ENCODE results near the gene PHF24.
"Not testable (repeated sequence)": the region's sequence is repeated elsewhere in the genome, so short reads cannot be mapped to it uniquely, and the experiment has no call there.

PHF24 gene

GRCh38 chr9:34957492-34958410 is at the start of gene PHF24:
Gene PHF24 (plus strand): TSS chr9:34958285. CDS start chr9:34971299, 13,014 bp downstream.
- no peaks in the 10 kb centered on the region for H3K9me3 ChIP-seq (ENCODE audit: low read depth, low read length)
- no peak within 1 kb of the TSS for H3K27ac ChIP-seq
- H3K9ac ChIP-seq (ENCODE audit: insufficient read length) = no peak within 1 kb of the TSS
- peak within 1 kb of the TSS; percentile 54 for H3K4me3 ChIP-seq
- TF ChIP-seq EZH2 (IDR thresholded peaks at IDR 0.05) (no peak), FOXP2 (optimal IDR thresholded peaks at IDR 0.05; ENCODE audit: control extremely low read depth, extremely low read length, insufficient read depth) (no peak), POLR2AphosphoS5 (IDR thresholded peaks at IDR 0.05; ENCODE audit: borderline replicate concordance, low read depth, low read length) (no peak)
- DNase-seq (ENCODE audit: low read depth, low spot score) = no peak
- H3K36me3 ChIP-seq (ENCODE audit: insufficient read depth, low read length) = no peaks in the 10 kb centered on the region

DNA sequence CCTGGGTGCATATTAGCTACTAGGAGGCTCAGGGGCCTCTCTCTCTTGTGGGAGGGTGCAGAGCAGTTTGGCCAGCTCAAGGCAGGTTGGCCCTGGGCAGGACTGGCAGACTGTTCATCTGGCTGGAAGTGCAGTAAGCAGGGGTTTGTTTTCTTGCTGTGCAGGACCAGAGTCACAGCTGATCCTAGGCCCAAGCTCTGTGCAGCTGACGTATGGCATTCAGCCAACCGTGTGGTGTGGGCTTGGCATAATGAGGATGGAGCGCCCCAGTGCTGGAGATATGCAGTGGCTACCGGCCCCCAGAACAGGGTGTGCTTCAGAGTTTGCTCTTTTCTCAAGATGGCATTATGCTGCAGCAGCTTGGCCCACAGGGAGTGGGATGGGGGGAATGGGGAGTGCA is 31.0 kb upstream of the PHF24 start:
- Histone ChIP-seq H3K4me3 (no peak overlapping the region), H3K9me3 (ENCODE audit: low read depth, low read length) (no peaks in the 10 kb centered on the region), H3K9ac (ENCODE audit: insufficient read length) (no peak overlapping the region), H3K27ac (no peak overlapping the region), H3K36me3 (ENCODE audit: insufficient read depth, low read length) (no peaks in the 10 kb centered on the region)
- no peak for DNase-seq (ENCODE audit: low read depth, low spot score)
- TF ChIP-seq EZH2 (IDR thresholded peaks at IDR 0.05) (no peak), FOXP2 (optimal IDR thresholded peaks at IDR 0.05; ENCODE audit: control extremely low read depth, extremely low read length, insufficient read depth) (no peak), POLR2AphosphoS5 (IDR thresholded peaks at IDR 0.05; ENCODE audit: borderline replicate concordance, low read depth, low read length) (no peak)

DNA sequence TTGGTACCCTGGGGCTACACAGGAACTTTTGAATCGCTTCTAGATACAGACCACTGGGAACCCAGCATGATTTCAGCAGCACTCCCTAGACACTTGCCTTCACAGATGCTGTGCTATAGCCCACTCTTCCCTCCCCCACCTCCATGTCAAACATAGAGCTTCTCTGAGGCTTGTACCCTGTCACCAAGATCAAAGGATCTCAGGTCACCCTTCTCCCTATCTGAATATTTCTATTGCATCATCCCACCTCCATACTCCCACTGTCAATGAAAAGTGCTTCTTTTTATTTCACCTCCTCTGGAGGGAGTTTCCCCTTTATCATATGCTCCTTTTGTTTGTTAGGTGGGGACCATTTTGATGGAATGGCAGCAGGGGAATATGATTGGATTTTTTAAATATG is 29.2 kb upstream of the PHF24 start:
- Histone ChIP-seq H3K36me3 (ENCODE audit: insufficient read depth, low read length) (no peaks in the 10 kb centered on the region), H3K27ac (no peak overlapping the region), H3K4me3 (no peak overlapping the region), H3K9me3 (ENCODE audit: low read depth, low read length) (no peaks in the 10 kb centered on the region), H3K9ac (ENCODE audit: insufficient read length) (no peak overlapping the region)
- no peak for DNase-seq (ENCODE audit: low read depth, low spot score)
- TF ChIP-seq EZH2 (IDR thresholded peaks at IDR 0.05) (no peak), FOXP2 (optimal IDR thresholded peaks at IDR 0.05; ENCODE audit: control extremely low read depth, extremely low read length, insufficient read depth) (no peak), POLR2AphosphoS5 (IDR thresholded peaks at IDR 0.05; ENCODE audit: borderline replicate concordance, low read depth, low read length) (no peak)

GRCh38 chr9:34929506-34930102 is 28.5 kb upstream of the PHF24 start:
- no peak overlapping the region for H3K9ac ChIP-seq (ENCODE audit: insufficient read length)
- no peaks in the 10 kb centered on the region for H3K36me3 ChIP-seq (ENCODE audit: insufficient read depth, low read length)
- no peak for TF ChIP-seq FOXP2 (optimal IDR thresholded peaks at IDR 0.05; ENCODE audit: control extremely low read depth, extremely low read length, insufficient read depth)
- TF ChIP-seq EZH2 (IDR thresholded peaks at IDR 0.05) = no peak
- no peak for TF ChIP-seq POLR2AphosphoS5 (IDR thresholded peaks at IDR 0.05; ENCODE audit: borderline replicate concordance, low read depth, low read length)
- H3K4me3 ChIP-seq = no peak overlapping the region
- DNase-seq (ENCODE audit: low read depth, low spot score) = no peak
- H3K27ac ChIP-seq = no peak overlapping the region
- H3K9me3 ChIP-seq (ENCODE audit: low read depth, low read length) = no peaks in the 10 kb centered on the region

GRCh38 chr9:34939989-34940388 is 18.1 kb upstream of the PHF24 start:
- not testable (repeated sequence) for H3K27ac ChIP-seq; H3K9ac ChIP-seq (ENCODE audit: insufficient read length); H3K4me3 ChIP-seq; DNase-seq (ENCODE audit: low read depth, low spot score); H3K36me3 ChIP-seq (ENCODE audit: insufficient read depth, low read length); H3K9me3 ChIP-seq (ENCODE audit: low read depth, low read length)

- no peak for DNase-seq (ENCODE audit: low read depth, low spot score)
- Histone ChIP-seq H3K27ac (no peak overlapping the region), H3K36me3 (ENCODE audit: insufficient read depth, low read length) (no peaks in the 10 kb centered on the region), H3K9ac (ENCODE audit: insufficient read length) (no peak overlapping the region), H3K9me3 (ENCODE audit: low read depth, low read length) (no peaks in the 10 kb centered on the region), H3K4me3 (no peak overlapping the region)
- TF ChIP-seq POLR2AphosphoS5 (IDR thresholded peaks at IDR 0.05; ENCODE audit: borderline replicate concordance, low read depth, low read length) (no peak), FOXP2 (optimal IDR thresholded peaks at IDR 0.05; ENCODE audit: control extremely low read depth, extremely low read length, insufficient read depth) (no peak), EZH2 (IDR thresholded peaks at IDR 0.05) (no peak)
Measured at GRCh38 chr9:34948451-34948850, 9.6 kb upstream of the PHF24 start.

DNA sequence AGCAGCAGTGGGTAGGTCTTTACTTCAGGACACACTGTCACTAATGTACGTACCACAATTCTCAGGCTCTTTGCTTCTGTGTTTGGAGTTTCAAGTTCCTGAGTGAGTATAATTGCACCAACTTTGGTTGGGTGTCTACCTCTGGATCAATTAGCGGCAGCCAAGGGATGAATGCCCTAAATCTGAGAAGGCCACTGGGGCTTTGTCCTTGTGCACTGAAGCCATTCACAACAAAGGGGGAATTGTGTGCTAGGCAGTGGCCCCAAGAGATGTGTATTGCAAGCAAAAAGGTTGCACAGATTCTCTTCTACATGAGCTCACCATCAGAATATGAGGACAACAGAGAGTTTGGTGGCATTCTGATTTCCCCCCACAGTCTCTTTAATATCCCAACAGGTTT is 3.9 kb upstream of the PHF24 start:
- Histone ChIP-seq H3K9ac (ENCODE audit: insufficient read length) (no peak overlapping the region), H3K27ac (no peak overlapping the region)
- no peak for DNase-seq (ENCODE audit: low read depth, low spot score)

DNA sequence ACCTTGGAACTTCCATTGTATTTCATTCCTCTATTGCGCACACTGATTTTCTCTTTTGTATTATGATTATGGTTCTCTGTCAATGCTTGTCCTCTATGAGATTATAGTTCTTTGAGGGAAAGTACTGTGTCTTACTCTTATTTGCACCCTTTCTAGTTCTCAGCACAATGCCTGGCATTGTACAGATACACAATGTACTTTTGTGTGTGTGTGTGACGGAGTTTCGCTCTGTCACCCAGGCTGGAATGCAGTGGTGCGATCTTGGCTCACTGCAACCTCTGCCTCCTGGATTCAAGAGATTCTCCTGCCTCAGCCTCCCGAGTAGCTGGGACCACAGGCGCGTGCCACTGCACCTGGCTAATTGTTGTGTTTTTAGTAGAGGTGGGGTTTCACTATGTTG is 2.0 kb upstream of the PHF24 start:
- DNase-seq (ENCODE audit: low read depth, low spot score); H3K9ac ChIP-seq (ENCODE audit: insufficient read length); H3K36me3 ChIP-seq (ENCODE audit: insufficient read depth, low read length); H3K4me3 ChIP-seq; H3K27ac ChIP-seq; H3K9me3 ChIP-seq (ENCODE audit: low read depth, low read length): not testable (repeated sequence)

More for the DNA sequence above, 3.9 kb upstream of the PHF24 start:
- H3K36me3 ChIP-seq (ENCODE audit: insufficient read depth, low read length) = no peaks in the 10 kb centered on the region
- no peaks in the 10 kb centered on the region for H3K9me3 ChIP-seq (ENCODE audit: low read depth, low read length)
- no peak overlapping the region for H3K4me3 ChIP-seq
- TF ChIP-seq FOXP2 (optimal IDR thresholded peaks at IDR 0.05; ENCODE audit: control extremely low read depth, extremely low read length, insufficient read depth) = no peak
- no peak for TF ChIP-seq POLR2AphosphoS5 (IDR thresholded peaks at IDR 0.05; ENCODE audit: borderline replicate concordance, low read depth, low read length)
- no peak for TF ChIP-seq EZH2 (IDR thresholded peaks at IDR 0.05)

GRCh38 chr9:34956648-34957047 is 1.4 kb upstream of the PHF24 start:
- no peak overlapping the region for H3K4me3 ChIP-seq
- H3K36me3 ChIP-seq (ENCODE audit: insufficient read depth, low read length) = no peaks in the 10 kb centered on the region
- DNase-seq (ENCODE audit: low read depth, low spot score) = no peak
- H3K9ac ChIP-seq (ENCODE audit: insufficient read length) = no peak overlapping the region
- no peak for TF ChIP-seq FOXP2 (optimal IDR thresholded peaks at IDR 0.05; ENCODE audit: control extremely low read depth, extremely low read length, insufficient read depth)
- TF ChIP-seq POLR2AphosphoS5 (IDR thresholded peaks at IDR 0.05; ENCODE audit: borderline replicate concordance, low read depth, low read length) = no peak
- TF ChIP-seq EZH2 (IDR thresholded peaks at IDR 0.05) = no peak
- no peaks in the 10 kb centered on the region for H3K9me3 ChIP-seq (ENCODE audit: low read depth, low read length)
- no peak overlapping the region for H3K27ac ChIP-seq
